SU-DHL-6 (cell line): ENCODE data around the gene CDC42BPA.

Experiments used
- EZH2phosphoT487 ChIP-seq: fragments of 200-600 bp; sonication (generic), shearing (Covaris generic); conservative IDR thresholded peaks from 2 replicates; pipeline ENCODE4 v1.6.1; 2018; ENCODE audit warnings: mild to moderate bottlenecking, antibody characterized with exemption, low read length, moderate library complexity, mixed read lengths
- TF ChIP-seq, protein P1 (sequence below): fragments of 200-600 bp; sonication (generic); IDR thresholded peaks from one replicate; pipeline ENCODE4 v1.5.1; 2017; ENCODE audit warnings: antibody characterized with exemption, mild to moderate bottlenecking, low read length, moderate library complexity; ENCODE audit not compliant: insufficient read depth, poor library complexity, severe bottlenecking

DNA sequence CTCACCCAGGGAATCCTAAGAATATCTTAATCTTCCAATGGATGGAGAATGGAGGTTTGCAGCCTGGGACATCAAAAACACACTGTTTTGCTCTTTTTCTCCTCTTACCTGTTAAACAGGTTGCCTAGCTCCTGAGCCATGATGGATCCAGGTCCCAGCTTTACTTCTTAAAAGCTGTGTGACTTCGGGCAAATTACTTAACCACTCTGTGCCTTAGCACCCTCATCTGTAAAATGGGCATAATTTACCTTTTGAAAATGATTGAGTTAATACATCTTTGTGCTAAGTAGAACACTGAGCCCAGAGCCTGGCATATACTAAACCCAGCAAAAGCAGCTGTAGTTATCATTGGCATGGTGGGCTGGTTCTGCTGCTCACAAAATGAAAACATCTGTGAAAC is 368.0 kb downstream of the CDC42BPA start:
- TF ChIP-seq, protein P1, sequence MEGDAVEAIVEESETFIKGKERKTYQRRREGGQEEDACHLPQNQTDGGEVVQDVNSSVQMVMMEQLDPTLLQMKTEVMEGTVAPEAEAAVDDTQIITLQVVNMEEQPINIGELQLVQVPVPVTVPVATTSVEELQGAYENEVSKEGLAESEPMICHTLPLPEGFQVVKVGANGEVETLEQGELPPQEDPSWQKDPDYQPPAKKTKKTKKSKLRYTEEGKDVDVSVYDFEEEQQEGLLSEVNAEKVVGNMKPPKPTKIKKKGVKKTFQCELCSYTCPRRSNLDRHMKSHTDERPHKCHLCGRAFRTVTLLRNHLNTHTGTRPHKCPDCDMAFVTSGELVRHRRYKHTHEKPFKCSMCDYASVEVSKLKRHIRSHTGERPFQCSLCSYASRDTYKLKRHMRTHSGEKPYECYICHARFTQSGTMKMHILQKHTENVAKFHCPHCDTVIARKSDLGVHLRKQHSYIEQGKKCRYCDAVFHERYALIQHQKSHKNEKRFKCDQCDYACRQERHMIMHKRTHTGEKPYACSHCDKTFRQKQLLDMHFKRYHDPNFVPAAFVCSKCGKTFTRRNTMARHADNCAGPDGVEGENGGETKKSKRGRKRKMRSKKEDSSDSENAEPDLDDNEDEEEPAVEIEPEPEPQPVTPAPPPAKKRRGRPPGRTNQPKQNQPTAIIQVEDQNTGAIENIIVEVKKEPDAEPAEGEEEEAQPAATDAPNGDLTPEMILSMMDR = no peak
- TF ChIP-seq EZH2phosphoT487 = no peak
